Ishikawa (cell line): ENCODE measurements around the gene CD180.

Experiments
- EP300 ChIP-seq: IDR thresholded peaks from 2 replicates; pipeline ENCODE4 v1.6.1; 2012; ENCODE audit warnings: borderline replicate concordance
- NFIC ChIP-seq: IDR thresholded peaks from 2 replicates; pipeline ENCODE4 v1.6.1; 2012
- RAD21 ChIP-seq: IDR thresholded peaks from 2 replicates; pipeline ENCODE4 v1.6.1; 2012; ENCODE audit warnings: low read depth
- TAF1 ChIP-seq: IDR thresholded peaks from 2 replicates; pipeline ENCODE4 v1.6.1; 2012; ENCODE audit warnings: low read depth, mild to moderate bottlenecking
- TCF12 ChIP-seq: IDR thresholded peaks from 2 replicates; pipeline ENCODE4 v1.6.1; 2012; ENCODE audit warnings: low read depth
- TEAD4 ChIP-seq: IDR thresholded peaks from 2 replicates; pipeline ENCODE4 v1.6.1; 2012
- TF ChIP-seq, protein P1 (sequence below): IDR thresholded peaks from 2 replicates; pipeline ENCODE4 v1.6.1; 2012; ENCODE audit warnings: low read depth, mild to moderate bottlenecking

DNA sequence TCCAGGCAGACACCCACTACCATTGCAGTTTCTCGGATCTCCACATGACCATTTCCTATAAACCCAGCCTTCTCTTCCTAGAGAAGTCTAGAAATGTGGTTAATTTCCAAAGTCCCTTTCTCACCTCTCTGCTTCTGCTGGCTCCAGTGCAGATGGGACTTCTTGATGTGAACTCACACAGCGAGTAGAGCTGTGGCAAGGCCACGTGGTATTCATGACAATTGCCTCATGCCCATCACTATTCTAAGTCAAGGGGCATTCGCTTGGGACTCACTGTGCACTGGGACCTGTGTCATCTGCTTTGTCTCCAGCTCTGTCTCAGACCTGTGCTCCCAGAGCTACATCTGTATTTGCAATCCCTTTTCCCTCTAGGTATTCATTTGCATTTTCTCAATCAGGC lies 6.2 kb downstream of the CD180 start:
- no peak for TF ChIP-seq TEAD4
- TF ChIP-seq RAD21, result no peak
- TF ChIP-seq, protein P1, sequence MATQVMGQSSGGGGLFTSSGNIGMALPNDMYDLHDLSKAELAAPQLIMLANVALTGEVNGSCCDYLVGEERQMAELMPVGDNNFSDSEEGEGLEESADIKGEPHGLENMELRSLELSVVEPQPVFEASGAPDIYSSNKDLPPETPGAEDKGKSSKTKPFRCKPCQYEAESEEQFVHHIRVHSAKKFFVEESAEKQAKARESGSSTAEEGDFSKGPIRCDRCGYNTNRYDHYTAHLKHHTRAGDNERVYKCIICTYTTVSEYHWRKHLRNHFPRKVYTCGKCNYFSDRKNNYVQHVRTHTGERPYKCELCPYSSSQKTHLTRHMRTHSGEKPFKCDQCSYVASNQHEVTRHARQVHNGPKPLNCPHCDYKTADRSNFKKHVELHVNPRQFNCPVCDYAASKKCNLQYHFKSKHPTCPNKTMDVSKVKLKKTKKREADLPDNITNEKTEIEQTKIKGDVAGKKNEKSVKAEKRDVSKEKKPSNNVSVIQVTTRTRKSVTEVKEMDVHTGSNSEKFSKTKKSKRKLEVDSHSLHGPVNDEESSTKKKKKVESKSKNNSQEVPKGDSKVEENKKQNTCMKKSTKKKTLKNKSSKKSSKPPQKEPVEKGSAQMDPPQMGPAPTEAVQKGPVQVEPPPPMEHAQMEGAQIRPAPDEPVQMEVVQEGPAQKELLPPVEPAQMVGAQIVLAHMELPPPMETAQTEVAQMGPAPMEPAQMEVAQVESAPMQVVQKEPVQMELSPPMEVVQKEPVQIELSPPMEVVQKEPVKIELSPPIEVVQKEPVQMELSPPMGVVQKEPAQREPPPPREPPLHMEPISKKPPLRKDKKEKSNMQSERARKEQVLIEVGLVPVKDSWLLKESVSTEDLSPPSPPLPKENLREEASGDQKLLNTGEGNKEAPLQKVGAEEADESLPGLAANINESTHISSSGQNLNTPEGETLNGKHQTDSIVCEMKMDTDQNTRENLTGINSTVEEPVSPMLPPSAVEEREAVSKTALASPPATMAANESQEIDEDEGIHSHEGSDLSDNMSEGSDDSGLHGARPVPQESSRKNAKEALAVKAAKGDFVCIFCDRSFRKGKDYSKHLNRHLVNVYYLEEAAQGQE, result no peak
- TF ChIP-seq TCF12, result no peak
- TF ChIP-seq EP300, result no peak
- TF ChIP-seq TAF1, result no peak
- no peak for TF ChIP-seq NFIC
